ENCODE measurements around the gene RPS3A.

GRCh38 chr4:151105454-151106032, 6.1 kb downstream of the RPS3A start:
- TF ChIP-seq, protein P1, sequence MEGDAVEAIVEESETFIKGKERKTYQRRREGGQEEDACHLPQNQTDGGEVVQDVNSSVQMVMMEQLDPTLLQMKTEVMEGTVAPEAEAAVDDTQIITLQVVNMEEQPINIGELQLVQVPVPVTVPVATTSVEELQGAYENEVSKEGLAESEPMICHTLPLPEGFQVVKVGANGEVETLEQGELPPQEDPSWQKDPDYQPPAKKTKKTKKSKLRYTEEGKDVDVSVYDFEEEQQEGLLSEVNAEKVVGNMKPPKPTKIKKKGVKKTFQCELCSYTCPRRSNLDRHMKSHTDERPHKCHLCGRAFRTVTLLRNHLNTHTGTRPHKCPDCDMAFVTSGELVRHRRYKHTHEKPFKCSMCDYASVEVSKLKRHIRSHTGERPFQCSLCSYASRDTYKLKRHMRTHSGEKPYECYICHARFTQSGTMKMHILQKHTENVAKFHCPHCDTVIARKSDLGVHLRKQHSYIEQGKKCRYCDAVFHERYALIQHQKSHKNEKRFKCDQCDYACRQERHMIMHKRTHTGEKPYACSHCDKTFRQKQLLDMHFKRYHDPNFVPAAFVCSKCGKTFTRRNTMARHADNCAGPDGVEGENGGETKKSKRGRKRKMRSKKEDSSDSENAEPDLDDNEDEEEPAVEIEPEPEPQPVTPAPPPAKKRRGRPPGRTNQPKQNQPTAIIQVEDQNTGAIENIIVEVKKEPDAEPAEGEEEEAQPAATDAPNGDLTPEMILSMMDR (IDR thresholded peaks at IDR 0.05) = no peak
- TF ChIP-seq POLR2A (IDR thresholded peaks at IDR 0.05) (no peak), POLR2AphosphoS5 (IDR thresholded peaks at IDR 0.05) (no peak), EP300 (IDR thresholded peaks at IDR 0.05; ENCODE audit: low read depth) (no peak)

Measured in transverse colon (tissue), 4 donors.